HPDE6-E6E7 (cell line): ENCODE results near the gene PDE11A.

ENCODE experiments used
- DNase-seq: peaks from one replicate; pipeline ENCODE4 v3.0.0; 2011; ENCODE audit warnings: missing footprints; ENCODE audit errors: extremely low spot score

The PDE11A gene

DNA sequence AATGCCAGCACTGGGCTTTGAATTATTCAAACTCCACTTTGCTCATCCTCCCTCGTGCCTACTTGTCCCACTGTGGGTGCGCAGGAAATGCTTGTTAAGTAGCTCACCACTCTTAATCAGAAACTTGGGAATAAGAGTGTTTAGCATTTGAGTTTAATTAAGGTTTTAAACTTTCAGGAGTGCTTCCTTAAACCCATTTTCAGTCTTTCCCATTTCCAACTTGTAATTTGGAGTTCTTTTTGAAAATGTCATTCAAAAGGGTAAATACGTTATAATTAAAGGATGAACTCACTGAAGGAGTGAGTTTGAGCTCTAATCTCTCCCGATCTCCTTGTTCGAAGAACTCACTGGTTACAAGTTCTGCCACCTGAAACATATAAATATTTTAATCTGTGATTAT, 403.4 kb downstream of the PDE11A start:
- DNase-seq: no peak

DNA sequence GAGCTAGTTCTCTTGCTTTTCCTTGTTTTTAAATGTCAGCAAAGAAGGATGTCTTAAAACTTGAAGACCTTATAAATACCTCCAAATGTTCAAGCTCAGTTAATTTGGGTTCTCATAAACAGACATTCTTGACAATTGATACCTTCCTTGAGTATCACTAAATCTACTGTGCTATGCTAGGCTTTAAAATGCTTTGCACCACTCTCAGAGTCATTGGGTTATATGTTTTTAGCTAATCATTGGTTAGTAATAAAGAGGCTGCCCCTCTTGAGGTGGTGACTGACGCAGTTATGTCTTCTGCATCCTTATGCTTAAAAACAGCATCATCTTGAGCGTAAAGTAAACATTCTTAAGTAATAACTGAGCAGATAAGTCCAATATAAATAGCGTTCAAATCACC, 404.0 kb downstream of the PDE11A start:
- DNase-seq: no peak

DNA sequence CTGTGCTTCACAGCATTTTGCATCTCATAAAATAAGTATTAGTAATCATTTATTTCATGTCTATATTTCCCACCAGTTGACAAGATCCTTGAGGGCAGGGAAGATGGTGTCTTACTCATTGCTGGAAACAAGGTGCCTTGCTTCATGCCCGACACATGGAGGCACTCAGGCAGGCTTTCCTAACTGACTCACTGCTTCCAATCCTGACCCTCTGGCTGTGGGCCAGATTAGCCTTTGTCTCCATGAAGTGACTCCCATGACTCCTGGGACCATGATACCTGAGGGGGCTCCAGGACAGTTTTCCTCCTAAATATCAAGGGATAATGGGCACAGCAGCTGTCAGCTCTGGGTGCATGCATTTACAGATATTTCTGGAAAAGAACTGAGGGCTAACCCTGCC, 405.0 kb downstream of the PDE11A start:
- no peak for DNase-seq

DNA sequence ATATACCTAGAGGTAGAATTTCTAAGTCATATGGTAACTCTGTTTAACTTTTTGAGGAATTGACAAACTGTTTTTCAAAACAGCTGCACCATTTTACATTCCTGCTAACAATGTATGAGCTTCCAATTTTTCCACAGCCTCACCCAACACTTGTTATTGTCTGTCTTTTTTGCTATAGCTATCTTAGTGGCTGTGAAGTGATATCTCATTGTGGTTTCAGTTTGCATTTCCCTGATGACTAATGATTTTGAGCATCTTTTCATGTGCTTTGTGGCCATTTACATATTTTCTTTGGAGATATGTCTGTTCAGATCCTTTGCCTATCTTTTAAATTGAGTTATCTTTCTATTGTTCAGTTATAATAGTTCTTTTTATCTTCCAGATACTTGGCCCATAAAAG, 406.2 kb downstream of the PDE11A start:
- no peak for DNase-seq

DNA sequence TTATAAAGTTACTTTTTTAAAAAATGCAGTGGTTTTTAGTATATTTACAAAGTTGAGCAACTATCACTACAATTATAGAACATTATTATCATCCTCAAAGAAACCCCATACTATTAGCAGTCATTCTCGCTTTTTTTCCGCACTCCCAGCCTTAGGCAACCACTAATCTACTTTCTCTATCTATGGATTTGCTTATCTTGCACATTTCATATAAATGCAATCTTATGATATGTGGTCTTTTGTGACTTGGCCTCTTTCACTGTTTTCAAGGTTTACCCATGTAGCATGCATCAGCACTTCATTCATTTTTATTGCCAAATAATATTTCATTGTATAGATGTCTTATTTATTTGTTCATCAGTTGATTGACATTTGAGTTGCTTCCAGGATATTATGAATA, 406.6 kb downstream of the PDE11A start:
- no peak for DNase-seq

DNA sequence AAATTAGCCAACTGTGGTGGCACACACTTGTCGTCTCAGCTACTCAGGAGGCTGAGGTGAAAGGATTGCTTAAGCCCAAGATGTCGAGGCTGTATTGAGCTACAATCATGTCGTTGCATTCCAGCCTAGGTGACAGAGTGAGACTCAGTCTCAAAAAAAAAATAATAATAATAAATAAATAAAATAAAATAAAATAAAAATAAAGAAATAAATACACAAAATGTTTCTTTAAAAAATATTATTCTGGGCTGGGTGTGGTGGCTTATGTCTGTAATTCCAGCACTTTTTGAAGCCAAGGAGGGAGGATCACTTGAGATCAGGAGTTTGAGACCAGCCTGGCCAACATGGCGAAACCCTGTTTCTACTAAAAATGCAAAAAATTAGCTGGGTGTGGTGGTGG, 407.2 kb downstream of the PDE11A start:
- DNase-seq: no peak

DNA sequence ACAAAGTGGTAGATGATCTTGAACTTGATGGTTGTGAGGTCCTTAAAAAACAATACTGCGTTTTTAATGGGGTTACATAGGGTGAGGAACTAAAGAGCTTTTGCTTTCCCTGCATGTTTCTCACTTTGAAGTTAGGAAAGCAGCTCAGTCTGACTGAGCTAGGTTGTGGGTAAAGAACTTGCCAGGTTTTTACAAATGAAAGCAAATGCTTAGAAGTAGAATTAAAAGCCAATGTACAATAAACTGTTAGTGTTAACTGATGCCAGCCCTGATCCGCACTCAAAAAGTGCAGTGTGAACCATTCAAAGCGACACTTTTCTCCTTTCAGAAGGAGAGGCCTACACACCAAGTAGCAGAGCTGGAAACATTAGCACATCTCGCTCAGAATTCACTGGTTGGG, 409.7 kb downstream of the PDE11A start:
- no peak for DNase-seq

DNA sequence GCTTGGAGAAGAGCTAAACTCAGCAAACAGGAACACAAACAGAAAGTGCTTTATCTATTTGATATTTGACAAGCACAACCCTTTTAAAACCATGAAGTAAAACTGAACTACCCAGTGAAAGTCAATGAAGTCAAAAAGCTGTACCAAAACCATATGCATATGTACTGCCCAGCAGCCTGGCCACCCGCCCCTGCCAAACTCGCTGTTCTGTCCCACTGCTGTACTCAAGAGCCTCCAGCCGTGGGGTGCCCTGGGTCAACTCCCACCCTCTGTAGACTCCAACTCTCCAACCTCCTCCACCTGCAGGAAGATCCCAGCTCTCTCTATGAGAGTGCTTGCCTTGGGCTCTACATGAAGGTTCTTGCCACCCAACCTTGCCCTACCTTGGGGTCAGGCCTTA, 411.8 kb downstream of the PDE11A start:
- DNase-seq: no peak

DNA sequence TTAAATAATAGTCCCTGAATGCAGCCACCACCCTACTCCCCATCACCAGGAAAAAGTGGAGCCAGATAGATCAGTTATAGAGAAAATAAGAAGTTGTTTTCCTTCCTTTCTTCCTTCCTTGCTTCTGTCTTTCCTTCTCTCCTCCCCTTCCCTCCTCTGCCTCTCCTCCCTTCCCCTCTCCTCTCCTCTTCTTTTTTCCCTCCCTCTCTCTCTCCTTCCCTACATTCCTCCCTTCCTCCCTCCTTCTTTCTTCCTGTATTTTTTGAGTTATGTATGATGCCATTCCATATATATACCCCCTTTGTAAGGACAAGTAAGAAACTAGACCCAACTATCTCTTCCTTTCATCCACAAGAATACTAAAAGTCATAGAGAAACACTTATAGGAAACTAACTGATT, 414.3 kb downstream of the PDE11A start:
- no peak for DNase-seq

DNA sequence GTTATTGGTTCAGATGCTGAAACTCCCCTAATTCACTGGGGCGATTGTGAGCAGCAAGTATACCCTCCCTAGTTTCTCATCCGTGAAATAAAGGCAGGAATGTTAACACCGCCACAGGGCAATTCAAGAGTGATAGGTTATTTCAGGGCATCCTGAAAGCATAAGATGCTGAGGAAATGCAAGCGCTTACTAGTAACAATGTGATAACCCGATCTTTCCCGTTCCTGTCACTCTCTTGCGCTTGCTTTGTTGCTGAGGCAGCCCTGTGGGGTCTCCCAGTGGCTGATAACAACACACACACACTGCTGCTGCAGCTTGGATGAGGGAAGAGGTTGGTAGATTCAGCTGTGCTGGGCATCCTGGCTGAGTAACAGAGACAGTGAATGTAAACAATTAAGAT, 420.7 kb downstream of the PDE11A start:
- DNase-seq: no peak

DNA sequence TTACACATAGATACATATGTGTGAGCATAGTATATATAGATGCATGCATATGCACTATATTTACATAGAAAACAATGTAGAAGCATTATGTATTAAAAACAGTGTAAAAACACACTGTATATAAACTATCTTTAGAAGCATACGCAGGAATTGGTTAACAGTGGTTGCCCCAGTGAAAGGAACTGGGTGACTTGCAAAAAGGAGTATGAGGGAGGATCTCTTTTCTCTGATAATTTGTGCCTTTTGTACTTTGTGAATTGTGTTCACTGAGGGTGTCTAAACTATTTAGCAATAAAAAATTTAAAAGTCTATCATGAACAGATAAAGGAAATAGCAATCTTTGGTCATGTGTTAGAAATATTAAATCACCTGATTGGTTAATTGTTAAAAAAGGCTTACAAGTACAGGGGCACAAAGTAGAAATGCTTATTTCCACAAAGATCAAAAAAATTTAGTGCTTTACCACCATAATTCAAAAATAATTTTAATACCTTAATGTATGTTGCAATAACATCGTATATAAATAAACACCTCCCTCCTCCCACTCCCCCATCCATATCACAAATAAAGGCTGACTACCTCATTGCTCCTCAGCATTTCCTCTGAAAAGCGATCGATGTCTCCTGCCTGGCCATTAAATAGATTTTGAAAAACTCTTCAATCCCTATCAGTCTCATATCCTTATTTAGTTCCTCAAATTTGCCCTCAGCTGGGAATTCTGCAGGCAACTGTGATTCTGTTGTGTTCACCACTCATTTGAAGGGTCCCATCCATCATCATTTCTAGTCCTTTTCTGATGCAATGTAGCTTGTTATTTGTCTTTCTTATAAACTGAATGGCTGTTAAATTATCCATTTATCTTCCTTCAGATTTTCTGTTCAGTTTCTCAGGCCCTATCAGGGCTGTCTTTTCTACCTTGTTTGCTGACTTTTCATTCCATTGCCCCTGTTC, 422.7 kb downstream of the PDE11A start:
- no peak for DNase-seq

DNA sequence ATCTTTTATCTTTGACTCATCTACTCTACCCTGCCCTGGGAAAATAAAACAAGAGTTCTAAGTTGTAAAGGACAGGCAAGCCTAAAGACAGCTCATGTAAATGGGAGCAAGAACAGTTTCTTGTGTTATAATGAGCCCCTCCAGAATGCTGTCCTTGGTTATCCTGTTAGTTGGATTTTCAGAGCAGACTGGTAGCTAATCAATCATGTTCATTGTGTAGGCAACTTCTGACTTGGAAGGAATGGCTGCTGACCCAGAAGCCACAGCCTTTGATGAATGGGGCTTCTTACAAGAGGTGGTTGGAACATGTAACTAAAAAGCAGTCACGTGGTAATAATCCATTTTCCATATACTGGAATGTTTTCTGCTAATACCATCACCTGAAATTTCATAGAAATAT, 425.8 kb downstream of the PDE11A start:
- no peak for DNase-seq

DNA sequence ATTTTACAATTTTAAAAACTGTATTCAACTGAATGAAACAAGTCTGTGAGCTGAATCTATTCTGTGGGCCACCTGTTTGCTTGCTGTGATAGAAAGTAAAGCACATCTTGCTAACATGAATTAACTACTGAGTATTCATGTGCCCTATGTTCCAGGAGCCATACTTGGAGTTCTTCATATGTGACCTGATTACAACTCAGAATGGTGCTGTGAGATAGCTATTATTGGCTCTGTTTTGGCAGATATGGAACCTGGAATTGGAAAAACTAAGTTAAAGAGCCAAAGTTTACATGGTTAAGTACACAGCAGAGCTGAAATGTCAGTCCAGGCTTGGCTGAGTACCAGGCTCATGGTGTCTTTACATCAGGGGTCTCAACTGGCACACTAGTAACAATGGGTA, 426.3 kb downstream of the PDE11A start:
- DNase-seq: no peak

DNA sequence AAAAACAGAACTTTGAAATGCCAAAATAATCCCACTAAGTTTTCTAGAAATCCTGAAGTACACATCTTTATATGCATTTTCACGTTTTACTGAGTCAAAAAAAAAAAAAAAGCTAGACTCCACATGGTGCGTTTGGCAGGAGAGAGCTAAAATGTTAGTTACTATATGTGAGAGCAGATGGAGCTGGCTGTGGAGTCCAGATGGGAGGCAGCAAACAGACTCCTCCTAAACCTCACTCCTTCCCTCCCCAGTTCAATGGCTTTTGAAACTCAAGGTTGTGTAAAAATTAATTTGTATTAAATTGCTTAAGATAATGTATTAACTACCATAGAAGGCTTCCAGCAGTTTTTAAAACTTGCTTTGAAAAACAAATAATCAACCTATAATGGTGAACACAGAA, 431.2 kb downstream of the PDE11A start:
- DNase-seq: no peak

DNA sequence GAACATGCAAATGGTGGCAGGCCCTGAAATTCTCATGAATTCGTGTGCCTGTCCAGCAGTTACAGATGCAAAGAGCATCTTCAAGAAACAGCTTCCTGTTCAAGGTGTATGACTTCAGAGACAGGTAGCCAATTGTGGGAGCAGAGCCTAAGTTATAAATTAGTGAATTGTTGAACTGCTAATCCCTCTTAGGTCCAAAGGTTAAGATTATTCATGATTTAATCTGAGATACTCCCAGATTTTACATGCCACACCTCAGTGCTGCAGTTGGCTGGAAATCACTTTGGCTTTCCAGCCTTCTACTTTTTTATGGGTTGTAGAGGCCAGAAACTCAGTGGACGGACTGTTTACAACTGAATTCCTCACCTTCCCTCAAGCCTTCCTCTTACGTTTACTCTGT, 432.2 kb downstream of the PDE11A start:
- no peak for DNase-seq

DNA sequence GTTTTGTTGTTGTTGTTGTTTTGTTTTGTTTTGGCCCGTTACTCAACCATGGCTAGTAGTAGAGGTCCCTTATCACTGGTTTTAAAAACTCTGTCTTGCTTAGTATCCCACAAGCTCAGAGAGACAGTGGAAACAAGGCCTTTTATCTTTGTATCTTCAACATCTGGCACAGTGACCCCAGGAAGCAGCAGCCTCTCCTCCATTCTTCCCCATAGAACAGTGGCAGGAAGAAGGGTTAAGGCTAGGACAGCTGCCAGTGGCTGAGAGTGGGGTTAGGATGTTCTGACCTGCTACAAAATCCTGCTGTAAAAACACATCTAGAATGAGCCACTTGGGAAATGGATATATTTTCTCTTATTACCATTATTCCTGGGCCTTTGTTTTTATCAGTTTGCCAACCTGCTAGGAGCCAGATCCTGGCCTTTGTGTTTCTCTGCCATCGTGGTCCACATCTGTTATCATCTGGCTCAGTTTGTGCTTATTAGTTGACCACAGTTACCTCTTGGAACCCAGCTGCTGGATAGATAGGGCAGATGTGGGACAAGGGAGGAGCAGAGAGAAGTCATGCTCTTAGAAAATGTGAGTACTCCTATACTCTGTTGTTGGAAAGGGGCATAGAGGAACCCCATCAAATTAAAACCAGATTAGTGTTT, 433.2 kb downstream of the PDE11A start:
- no peak for DNase-seq

DNA sequence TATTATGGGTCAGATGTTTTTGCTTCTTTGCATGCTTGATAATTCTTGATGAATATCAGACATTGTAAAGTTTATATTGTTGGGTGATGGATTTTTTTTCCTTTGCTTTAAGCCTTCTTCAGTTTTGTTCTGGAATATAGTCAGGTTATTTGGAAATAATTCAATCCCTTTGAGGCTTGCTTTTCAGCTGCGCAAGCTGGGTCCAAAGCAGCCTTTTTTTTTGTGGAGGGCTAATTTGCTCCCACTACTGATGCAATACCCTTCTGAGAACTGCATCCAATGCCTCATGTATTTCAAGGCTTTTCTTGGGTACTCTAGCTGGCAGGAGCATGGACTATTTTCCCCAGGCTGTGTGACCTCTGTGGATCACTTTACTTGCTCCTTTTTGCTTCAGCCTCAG, 434.1 kb downstream of the PDE11A start:
- DNase-seq: no peak

DNA sequence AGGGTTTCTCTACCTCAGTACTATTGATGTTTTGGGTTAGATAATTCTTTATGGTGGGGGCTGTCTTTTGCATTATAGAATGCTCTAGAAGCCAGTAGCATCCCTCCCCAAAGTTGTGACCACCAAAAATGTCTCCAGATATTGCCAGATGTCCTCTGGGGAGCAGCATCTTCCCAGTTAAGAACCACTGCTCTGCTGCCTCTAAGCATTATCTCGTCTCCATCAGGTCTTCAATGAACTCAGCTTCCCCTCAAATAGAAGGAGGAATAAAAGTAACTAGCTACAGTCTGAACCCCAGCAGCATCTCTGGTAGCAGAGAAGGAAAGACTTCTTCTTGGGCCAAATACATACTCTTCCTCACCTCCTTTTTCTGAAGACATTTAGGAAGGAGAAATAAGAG, 435.9 kb downstream of the PDE11A start:
- DNase-seq: no peak

DNA sequence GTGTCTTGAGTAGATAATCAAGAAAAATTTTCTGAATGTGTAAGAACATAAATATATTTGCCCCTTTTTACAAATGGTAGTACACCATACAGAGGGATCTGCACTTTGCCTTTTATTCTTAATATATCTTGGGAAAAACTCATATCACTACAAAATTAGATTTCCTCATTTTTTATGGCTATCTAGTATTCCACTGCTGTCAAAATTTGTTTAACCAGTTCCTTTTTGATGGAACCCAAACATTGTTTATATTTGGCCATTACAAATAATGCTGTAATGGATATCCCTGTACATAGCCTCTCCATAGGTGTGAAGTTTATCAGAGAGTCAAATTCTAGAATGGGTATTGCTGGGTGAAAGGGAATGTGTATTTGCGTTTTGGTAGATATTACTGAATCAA, 436.9 kb downstream of the PDE11A start:
- DNase-seq: no peak

DNA sequence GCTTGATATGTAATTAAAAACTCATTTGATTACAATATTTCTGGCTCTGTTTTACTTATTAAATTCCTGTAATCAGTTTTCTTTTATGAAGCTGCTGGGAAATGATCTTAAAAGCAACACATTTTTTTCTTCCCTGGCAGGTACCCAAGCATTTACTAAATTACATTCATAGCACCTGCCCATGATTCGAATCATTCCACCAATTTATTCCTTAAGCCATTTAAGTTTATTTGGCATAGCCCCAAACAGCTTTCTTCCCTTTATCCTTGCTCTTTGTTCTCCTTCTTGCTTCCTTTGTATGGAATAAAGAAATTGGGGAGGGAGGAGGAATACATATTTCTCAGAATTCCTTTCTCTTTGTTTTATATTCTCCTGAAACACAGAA, 438.7 kb downstream of the PDE11A start:
- no peak for DNase-seq

DNA sequence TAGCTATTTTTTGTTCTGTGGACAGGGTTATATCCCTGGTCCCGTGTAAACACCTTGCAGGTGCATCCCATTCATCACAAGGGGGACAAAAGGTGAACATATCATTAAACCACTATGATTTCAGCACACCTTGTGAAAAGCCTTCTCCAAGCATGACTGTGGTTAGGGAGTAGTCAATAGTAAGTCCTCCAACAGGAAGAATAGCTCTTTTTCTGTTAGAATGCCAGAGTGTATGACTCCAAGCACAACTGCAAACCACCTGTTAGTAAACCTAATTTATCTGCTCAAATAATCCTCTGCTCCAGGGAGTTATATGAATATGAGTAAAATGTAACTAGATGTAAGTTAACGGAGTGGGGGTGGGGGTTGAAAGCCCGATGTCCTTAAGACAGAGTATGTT, 439.5 kb downstream of the PDE11A start:
- no peak for DNase-seq

DNA sequence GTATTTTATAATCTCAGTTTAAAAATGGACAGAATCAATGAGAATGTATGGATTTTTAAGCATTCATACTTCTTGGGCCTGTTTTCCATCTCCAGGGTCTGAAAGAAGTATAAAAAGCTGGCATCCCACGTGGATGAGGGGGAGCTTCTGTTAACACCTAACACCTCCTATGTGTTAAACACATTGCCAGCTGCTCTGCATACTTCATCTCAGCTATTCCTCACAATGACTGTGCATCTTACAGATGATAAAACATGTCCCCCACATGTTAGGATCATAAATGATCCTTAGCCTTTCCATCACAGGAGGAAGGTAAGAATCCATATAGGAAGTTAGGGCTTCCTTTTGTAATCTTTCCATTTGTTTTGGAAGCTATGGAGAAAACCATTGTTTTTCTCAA, 440.9 kb downstream of the PDE11A start:
- no peak for DNase-seq

DNA sequence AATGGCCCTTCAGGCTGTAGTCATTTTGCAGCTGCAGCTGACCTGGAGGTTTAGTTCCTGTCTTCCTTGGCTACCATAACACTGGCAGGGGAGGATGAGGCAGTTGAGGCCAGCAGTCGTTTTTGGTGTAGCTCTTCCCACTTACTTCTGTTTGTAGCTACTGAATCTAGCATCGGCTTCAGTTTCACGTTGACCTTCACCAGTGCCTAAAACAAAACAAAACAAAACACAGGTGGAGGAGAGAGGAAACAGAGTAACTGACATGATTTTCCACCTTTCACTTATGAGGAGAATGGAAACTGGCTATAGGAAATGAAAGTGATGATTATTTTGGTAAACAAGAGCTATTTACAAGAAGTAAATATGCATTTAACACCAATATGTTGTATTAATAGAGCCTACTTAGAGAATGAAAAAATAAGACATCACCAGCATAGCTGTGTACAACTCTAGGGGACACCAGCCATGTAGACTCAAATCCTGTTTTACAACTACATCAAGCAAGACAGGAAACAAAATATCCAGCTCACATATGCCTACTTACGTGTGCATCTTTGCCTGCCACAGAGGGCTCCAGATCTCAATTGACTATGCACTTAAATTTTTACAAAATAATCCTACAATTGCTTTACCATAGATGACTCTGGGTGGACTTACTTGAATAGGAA, 443.1 kb downstream of the PDE11A start:
- no peak for DNase-seq
